AG09309 (cell line): ENCODE data around the gene DOLPP1.

Source experiments
- DNase-seq: peaks from one replicate; pipeline ENCODE4 v3.0.0-alpha.2; 2010; ENCODE audit warnings: low read depth
- H3K4me3 ChIP-seq: 2 replicates; pipeline ENCODE4 v1.5.1; 2011; ENCODE audit warnings: mild to moderate bottlenecking, low read depth, low read length, moderate library complexity; ENCODE audit not compliant: control insufficient read depth
- TF ChIP-seq, protein P1 (sequence below): IDR thresholded peaks from 2 replicates; pipeline ENCODE4 v1.5.1; 2011; ENCODE audit warnings: mild to moderate bottlenecking, low read depth, low read length, inconsistent platforms; ENCODE audit not compliant: insufficient read depth, control insufficient read depth; ENCODE audit errors: missing control alignments

DOLPP1 gene

DNA sequence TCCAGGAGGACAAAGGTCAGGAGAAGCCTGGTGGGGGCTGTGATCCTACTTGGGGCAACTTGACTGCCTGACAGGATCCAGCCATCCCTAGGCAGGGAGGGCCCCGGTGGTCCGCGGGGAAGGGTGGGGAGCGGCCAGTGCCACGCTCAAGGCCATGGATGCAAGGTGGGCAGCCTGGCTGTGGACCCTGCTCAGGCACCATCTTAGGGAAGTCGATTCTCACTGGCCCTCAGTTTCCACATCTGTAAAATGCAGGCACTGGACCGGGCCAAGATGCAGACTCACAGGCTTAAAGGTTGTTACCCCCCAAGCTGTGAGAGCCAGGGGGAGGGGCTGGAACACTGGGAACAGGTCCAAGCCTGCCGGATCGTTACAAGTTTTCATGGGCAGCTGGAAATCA, 8.7 kb upstream of the DOLPP1 start:
- no peak for DNase-seq
- TF ChIP-seq, protein P1, sequence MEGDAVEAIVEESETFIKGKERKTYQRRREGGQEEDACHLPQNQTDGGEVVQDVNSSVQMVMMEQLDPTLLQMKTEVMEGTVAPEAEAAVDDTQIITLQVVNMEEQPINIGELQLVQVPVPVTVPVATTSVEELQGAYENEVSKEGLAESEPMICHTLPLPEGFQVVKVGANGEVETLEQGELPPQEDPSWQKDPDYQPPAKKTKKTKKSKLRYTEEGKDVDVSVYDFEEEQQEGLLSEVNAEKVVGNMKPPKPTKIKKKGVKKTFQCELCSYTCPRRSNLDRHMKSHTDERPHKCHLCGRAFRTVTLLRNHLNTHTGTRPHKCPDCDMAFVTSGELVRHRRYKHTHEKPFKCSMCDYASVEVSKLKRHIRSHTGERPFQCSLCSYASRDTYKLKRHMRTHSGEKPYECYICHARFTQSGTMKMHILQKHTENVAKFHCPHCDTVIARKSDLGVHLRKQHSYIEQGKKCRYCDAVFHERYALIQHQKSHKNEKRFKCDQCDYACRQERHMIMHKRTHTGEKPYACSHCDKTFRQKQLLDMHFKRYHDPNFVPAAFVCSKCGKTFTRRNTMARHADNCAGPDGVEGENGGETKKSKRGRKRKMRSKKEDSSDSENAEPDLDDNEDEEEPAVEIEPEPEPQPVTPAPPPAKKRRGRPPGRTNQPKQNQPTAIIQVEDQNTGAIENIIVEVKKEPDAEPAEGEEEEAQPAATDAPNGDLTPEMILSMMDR, result no peak
- H3K4me3 ChIP-seq, result no peak overlapping the region

DNA sequence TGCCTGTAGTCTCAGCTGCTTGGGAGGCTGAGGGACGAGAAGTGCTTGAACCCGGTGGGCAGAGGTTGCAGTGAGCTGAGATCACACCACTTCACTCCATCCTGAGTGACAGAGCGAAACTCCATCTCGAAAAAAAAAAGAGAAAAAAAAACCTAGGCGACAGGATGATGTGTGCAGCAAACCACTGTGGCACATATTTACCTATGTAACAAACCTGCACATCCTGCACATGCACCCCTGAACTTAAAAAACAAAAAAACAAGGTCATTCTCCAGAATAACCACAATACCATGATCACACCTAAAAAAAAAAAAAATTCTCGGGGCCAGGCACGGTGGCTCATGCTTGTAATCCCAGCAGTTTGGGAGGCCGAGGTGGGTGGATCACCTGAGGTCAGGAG, 7.5 kb upstream of the DOLPP1 start:
- TF ChIP-seq, protein P1, result no peak
- no peak overlapping the region for H3K4me3 ChIP-seq
- no peak for DNase-seq

DNA sequence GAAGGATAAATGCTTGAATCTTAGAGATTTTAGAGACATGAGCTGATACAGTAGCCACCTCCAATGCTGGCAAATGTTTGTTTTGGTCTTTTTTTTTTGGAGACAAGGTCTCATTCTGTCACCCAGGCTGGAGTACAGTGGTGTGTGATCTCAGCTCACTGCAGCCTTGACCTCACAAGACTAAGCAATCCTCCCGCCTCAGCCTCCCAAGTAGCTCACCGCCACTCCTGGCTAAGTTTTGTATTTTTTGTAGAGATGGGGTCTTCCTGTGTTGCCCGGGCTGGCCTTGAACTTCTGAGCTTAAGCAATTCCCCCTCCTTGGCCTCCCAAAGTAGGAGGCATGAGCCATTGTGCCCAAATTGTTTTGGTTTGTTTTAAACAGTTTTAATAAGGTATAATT, 6.8 kb upstream of the DOLPP1 start:
- no peak for DNase-seq
- TF ChIP-seq, protein P1, result no peak
- no peak overlapping the region for H3K4me3 ChIP-seq

DNA sequence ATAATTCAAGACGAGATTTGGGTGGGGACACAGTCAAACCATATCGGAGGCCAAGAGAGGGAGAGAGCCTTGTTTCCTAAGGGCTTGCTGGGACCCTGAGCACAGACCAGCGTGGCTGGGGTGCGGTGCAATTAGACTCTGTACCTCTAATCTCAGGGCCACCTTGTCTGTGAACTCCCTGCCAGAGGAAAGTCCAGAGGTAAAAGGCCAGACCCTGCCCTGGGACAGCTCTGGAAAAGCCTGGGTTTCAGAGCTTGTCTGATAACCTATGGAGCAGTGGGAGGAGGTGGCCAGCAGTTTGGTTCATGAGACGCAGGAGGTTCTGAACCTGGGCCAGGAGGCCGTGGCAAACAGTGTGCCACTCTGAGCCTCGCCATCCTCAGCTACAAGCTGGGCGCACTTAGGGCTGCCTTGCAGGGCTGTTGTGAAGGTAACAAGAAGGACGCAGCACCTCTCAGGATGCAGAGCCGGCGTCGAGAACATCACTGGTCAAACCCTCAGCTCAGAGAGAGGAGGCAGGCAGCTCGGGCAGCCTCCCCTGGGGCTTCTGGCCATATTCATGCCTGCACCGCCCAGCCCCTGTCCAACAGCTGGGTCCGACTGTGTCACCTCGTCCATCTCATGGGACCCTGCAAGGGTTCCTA, 4.8 kb upstream of the DOLPP1 start:
- no peak overlapping the region for H3K4me3 ChIP-seq
- TF ChIP-seq, protein P1, result no peak
- no peak for DNase-seq

DNA sequence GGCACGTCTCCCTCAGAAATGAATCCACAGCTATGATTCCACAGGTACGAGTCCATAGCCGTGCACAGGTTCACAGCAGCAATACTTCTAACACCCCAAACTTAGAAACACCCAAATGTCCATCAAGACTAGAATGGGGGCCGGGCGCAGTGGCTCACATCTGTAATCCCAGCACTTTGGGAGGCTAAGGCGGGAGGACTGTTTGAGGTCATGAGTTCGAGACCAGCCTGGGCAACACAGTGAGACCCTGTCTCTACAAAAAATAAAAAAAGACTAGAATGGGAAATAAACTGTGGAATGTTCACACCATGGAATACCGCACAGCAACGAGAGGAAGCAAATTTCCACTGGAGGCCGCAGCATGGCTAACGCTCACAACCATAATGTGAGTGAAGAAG, 4.3 kb upstream of the DOLPP1 start:
- no peak for DNase-seq
- no peak overlapping the region for H3K4me3 ChIP-seq
- TF ChIP-seq, protein P1, result no peak

DNA sequence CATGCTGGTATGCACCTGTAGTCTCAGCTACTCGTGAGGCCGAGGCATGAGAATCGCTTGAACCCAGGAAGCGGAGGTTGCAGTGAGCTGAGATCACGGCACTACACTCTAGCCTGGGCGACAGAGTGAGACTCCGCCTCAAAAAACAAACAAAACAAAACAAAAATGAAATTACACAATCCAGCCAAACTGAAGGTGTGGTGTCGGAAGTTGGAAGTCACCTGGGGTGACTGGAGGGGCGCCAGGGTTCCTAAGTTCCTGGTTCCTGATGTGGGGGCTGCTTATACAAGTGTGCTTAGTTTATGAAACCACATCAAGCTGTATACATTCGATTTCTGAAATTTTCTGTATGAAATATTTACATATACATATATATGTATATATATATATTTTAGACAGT, 3.7 kb upstream of the DOLPP1 start:
- TF ChIP-seq, protein P1, result no peak
- H3K4me3 ChIP-seq, result no peak overlapping the region
- DNase-seq, result no peak
